A673 (cell line): ENCODE measurements around the gene MAN2A2. TPM values are rescaled to one million over a fixed set of nuclear protein-coding genes. Genes with fewer than 3 reads are reported as not detected.
"Not testable (repeated sequence)": the region's sequence is repeated elsewhere in the genome, so short reads cannot be mapped to it uniquely, and the experiment has no call there.

Source experiments
- BruUV-seq: library from RNA; stranded (reverse); fragments of 400-500 nt; replicated peaks from 2 replicates; lab custom pipeline; 2021; lab: Mats Ljungman, UMichigan
- CTCF ChIA-PET: fragments of 300-600 bp; sonication (Branson Sonifier 250); formaldehyde crosslinking; loops from one replicate; lab custom pipeline; 2022; ENCODE audit warnings: antibody characterized with exemption; lab: Charles Lee
- POLR2A ChIA-PET: fragments of 300-600 bp; sonication (Branson Sonifier 250); formaldehyde crosslinking; loops from one replicate; lab custom pipeline; 2022; ENCODE audit warnings: antibody characterized with exemption; ENCODE audit not compliant: low non-redundant PET; lab: Charles Lee
- DNase-seq: peaks from one replicate; pipeline ENCODE4 v3.0.0-alpha.2; 2015; ENCODE audit warnings: low spot score
- H3K27ac ChIP-seq: fragments of 200-600 bp; sonication (generic); 2 replicates; pipeline ENCODE4 v1.5.1; 2016; ENCODE audit warnings: mixed run types, low read depth, mild to moderate bottlenecking, mixed read lengths, antibody characterized with exemption, low read length; ENCODE audit not compliant: poor library complexity, severe bottlenecking
- H3K27me3 ChIP-seq: fragments of 200-600 bp; sonication (generic); replicated peaks from 2 replicates; pipeline ENCODE4 v1.6.1; 2017; ENCODE audit warnings: mixed run types, low read depth, mild to moderate bottlenecking, mixed read lengths, antibody characterized with exemption, low read length; ENCODE audit not compliant: insufficient read depth, poor library complexity
- H3K36me3 ChIP-seq: fragments of 200-600 bp; sonication (generic); 2 replicates; pipeline ENCODE4 v1.6.1; 2016; ENCODE audit warnings: mixed run types, mild to moderate bottlenecking, mixed read lengths, antibody characterized with exemption, low read length; ENCODE audit not compliant: insufficient read depth, poor library complexity, severe bottlenecking
- H3K4me1 ChIP-seq: fragments of 200-600 bp; sonication (generic); 2 replicates; pipeline ENCODE4 v1.6.1; 2017; ENCODE audit warnings: mixed run types, mild to moderate bottlenecking, mixed read lengths, antibody characterized with exemption, low read length; ENCODE audit not compliant: insufficient read depth, poor library complexity, severe bottlenecking
- H3K4me3 ChIP-seq: fragments of 200-600 bp; sonication (generic); 2 replicates; pipeline ENCODE4 v1.5.1; 2016; ENCODE audit warnings: low read depth, mixed run types, mild to moderate bottlenecking, mixed read lengths, low read length; ENCODE audit not compliant: poor library complexity, severe bottlenecking
- H3K9me3 ChIP-seq: fragments of 200-600 bp; sonication (generic); 2 replicates; pipeline ENCODE4 v1.6.1; 2016; ENCODE audit warnings: mixed run types, low read depth, mild to moderate bottlenecking, mixed read lengths, antibody characterized with exemption, low read length; ENCODE audit not compliant: poor library complexity, severe bottlenecking
- CTCF ChIP-seq: fragments of 300-800, 200-600 bp; sonication (generic); conservative IDR thresholded peaks from 2 replicates; pipeline ENCODE4 v1.5.1; 2017; ENCODE audit warnings: low read depth, mild to moderate bottlenecking, antibody characterized with exemption, low read length, moderate library complexity, mixed read lengths
- EZH2 ChIP-seq: fragments of 200-600 bp; sonication (generic); IDR thresholded peaks from 2 replicates; pipeline ENCODE4 v1.6.1; 2017; ENCODE audit warnings: borderline replicate concordance, low read depth, mild to moderate bottlenecking, mixed read lengths, antibody characterized with exemption, low read length; ENCODE audit not compliant: poor library complexity, severe bottlenecking
- intact Hi-C: fragments of 100-400 bp; cut with micrococcal nuclease; formaldehyde crosslinking; loops from one replicate; pipeline ENCODE4 v1.10.0; 2022; ENCODE audit not compliant: unreplicated experiment
- total RNA-seq: library from RNA; stranded (reverse); gene quantifications from 2 replicates; pipeline ENCODE4 v1.2.3, GENCODE V29; 2021

The MAN2A2 gene
- total RNA-seq, 1 experiment from 2014 or later = 75.7 TPM

GRCh38 chr15:90895571-90896117, 7.5 kb upstream of the MAN2A2 start:
- BruUV-seq = no TSS peak
- TF ChIP-seq EZH2 (no peak), CTCF (peak; percentile 46)
- Histone ChIP-seq H3K27ac (no peak overlapping the region), H3K27me3 (no peaks in the 10 kb centered on the region), H3K9me3 (no peaks in the 10 kb centered on the region), H3K4me3 (no peak overlapping the region), H3K4me1 (peaks cover 9% of the 10 kb centered on the region), H3K36me3 (no peaks in the 10 kb centered on the region)
- intact Hi-C loops = no loop called here
- POLR2A ChIA-PET = no interaction called here
- CTCF ChIA-PET = interaction anchor here (0.5 to 1.7 kb wide), 6 partner anchors 9 to 576 kb away, joined by 3 to 6 read pairs (median 4); partner anchors contain the start of gene HDDC3
- peak; percentile 80 for DNase-seq

GRCh38 chr15:90897131-90897655, 5.9 kb upstream of the MAN2A2 start:
- H3K27me3 ChIP-seq, H3K36me3 ChIP-seq, H3K27ac ChIP-seq, DNase-seq, BruUV-seq, intact Hi-C loops, H3K9me3 ChIP-seq, POLR2A ChIA-PET, H3K4me3 ChIP-seq: not testable (repeated sequence)
- CTCF ChIA-PET = interaction anchor here (0.6 kb wide), 1 partner anchor 509 kb away, joined by 8 read pairs; the partner anchor contains the start of gene IQGAP1
- peaks cover 14% of the 10 kb centered on the region for H3K4me1 ChIP-seq

GRCh38 chr15:90901175-90902039, 1.7 kb upstream of the MAN2A2 start:
- ChIA-PET POLR2A (interaction anchor here (0.5 kb wide), 1 partner anchor 479 kb away, joined by 4 read pairs; no protein-coding TSS in a partner anchor), CTCF (interaction anchor here (0.6 to 2.0 kb wide), 2 partner anchors 31 to 975 kb away, joined by 3 to 9 read pairs; partner anchors contain the start of gene HDDC3)
- peaks cover 16% of the 10 kb centered on the region for H3K36me3 ChIP-seq
- H3K9me3 ChIP-seq = no peaks in the 10 kb centered on the region
- peak overlapping the region; percentile 84 for H3K27ac ChIP-seq
- BruUV-seq = TSS peak; percentile 58
- H3K4me1 ChIP-seq = peaks cover 10% of the 10 kb centered on the region
- intact Hi-C loops = loop anchor here (2.0 to 10.0 kb wide), 2 partner anchors 29 to 373 kb away; no protein-coding TSS in a partner anchor
- no peaks in the 10 kb centered on the region for H3K27me3 ChIP-seq
- peak overlapping the region; percentile 69 for H3K4me3 ChIP-seq
- TF ChIP-seq CTCF (no peak), EZH2 (no peak)
- DNase-seq = no peak
